ENCODE measurements around the gene ARHGAP28.

GRCh38 chr18:6722690-6723089, 6.8 kb upstream of the ARHGAP28 start:
- TF ChIP-seq, protein P1, sequence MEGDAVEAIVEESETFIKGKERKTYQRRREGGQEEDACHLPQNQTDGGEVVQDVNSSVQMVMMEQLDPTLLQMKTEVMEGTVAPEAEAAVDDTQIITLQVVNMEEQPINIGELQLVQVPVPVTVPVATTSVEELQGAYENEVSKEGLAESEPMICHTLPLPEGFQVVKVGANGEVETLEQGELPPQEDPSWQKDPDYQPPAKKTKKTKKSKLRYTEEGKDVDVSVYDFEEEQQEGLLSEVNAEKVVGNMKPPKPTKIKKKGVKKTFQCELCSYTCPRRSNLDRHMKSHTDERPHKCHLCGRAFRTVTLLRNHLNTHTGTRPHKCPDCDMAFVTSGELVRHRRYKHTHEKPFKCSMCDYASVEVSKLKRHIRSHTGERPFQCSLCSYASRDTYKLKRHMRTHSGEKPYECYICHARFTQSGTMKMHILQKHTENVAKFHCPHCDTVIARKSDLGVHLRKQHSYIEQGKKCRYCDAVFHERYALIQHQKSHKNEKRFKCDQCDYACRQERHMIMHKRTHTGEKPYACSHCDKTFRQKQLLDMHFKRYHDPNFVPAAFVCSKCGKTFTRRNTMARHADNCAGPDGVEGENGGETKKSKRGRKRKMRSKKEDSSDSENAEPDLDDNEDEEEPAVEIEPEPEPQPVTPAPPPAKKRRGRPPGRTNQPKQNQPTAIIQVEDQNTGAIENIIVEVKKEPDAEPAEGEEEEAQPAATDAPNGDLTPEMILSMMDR (IDR thresholded peaks at IDR 0.05), result no peak
- TF ChIP-seq POLR2A (IDR thresholded peaks at IDR 0.05), result no peak

Measured in vagina (tissue), 2 donors.